ENCODE data around the gene KXD1.

KXD1 gene

GRCh38 chr19:18618236-18618635 is 60.6 kb downstream of the KXD1 start:
- DNase-seq: no peak

Measured in activated CD4-positive, alpha-beta T cell treated with anti-CD3 and anti-CD28 coated beads for 48 hours (primary cell).